Measurements from ENCODE around the gene DRICH1. TPM values are rescaled to one million over a fixed set of nuclear protein-coding genes. Genes with fewer than 3 reads are reported as not detected.

Gene DRICH1
- total RNA-seq, 1 experiment from 2014 or later, result 0.15 TPM

- POLR2A ChIA-PET (ENCODE audit: unreplicated experiment), result no interaction called here
- CTCF ChIA-PET, result no interaction called here
- Histone ChIP-seq H3F3A (ENCODE audit: low read length, unreplicated experiment) (no peaks in the 10 kb centered on the region), H3K4me2 (ENCODE audit: low read length) (no peak overlapping the region), H3K9me2 (replicated peaks; ENCODE audit: low read length) (no peaks in the 10 kb centered on the region), H3K79me2 (ENCODE audit: low read length) (no peaks in the 10 kb centered on the region), H3K4me1 (ENCODE audit: insufficient read depth, low read length) (peaks cover 8% of the 10 kb centered on the region; the same call in 1 of the 2 replicates), H3K36me3 (ENCODE audit: low read depth, low read length) (0 out of 2 replicates have a peak, but pooled peaks cover 2% of the 10 kb centered on the region), H3K9ac (ENCODE audit: low read length) (no peak overlapping the region), H3K9me3 (ENCODE audit: low read length) (no peaks in the 10 kb centered on the region), H4K20me1 (ENCODE audit: low read length) (no peaks in the 10 kb centered on the region), H3K27me3 (ENCODE audit: low read length) (no peaks in the 10 kb centered on the region), H2AFZ (ENCODE audit: low read length) (no peak overlapping the region), H3K4me3 (ENCODE audit: low read length) (no peak overlapping the region), H3K27ac (ENCODE audit: low read length) (no peak overlapping the region)
- BruUV-seq (replicated peaks), result no TSS peak
- ATAC-seq, result no peak
- no peak for TF ChIP-seq EZH2 (IDR thresholded peaks at IDR 0.05; ENCODE audit: low read length, unreplicated experiment)
- no peak for TF ChIP-seq EZH2phosphoT487 (IDR thresholded peaks at IDR 0.05; ENCODE audit: borderline replicate concordance, low read length)
- TF ChIP-seq CTCF (conservative IDR thresholded peaks at IDR 0.05; ENCODE audit: low read depth, low read length), result no peak
- no peak for DNase-seq
- intact Hi-C loops (cut with micrococcal nuclease), result no loop called here
Measured at GRCh38 chr22:23621082-23621780, 10.9 kb downstream of the DRICH1 start.

GRCh38 chr22:23613193-23613972 lies 18.7 kb downstream of the DRICH1 start:
- ChIA-PET CTCF (no interaction called here), POLR2A (ENCODE audit: unreplicated experiment) (no interaction called here)
- H3K79me2 ChIP-seq (ENCODE audit: low read length), result no peaks in the 10 kb centered on the region

More at GRCh38 chr22:23613193-23613972, 18.7 kb downstream of the DRICH1 start:
- no peaks in the 10 kb centered on the region for H4K20me1 ChIP-seq (ENCODE audit: low read length)
- no peaks in the 10 kb centered on the region for H3F3A ChIP-seq (ENCODE audit: low read length, unreplicated experiment)
- intact Hi-C loops (cut with micrococcal nuclease), result no loop called here
- H3K4me3 ChIP-seq (ENCODE audit: low read length), result no peak overlapping the region
- no peaks in the 10 kb centered on the region for H3K9me3 ChIP-seq (ENCODE audit: low read length)
- no peak for ATAC-seq
- no peak overlapping the region for H3K27ac ChIP-seq (ENCODE audit: low read length)
- H3K4me1 ChIP-seq (ENCODE audit: insufficient read depth, low read length), result no peaks in the 10 kb centered on the region
- no peaks in the 10 kb centered on the region for H3K9me2 ChIP-seq (replicated peaks; ENCODE audit: low read length)
- H3K4me2 ChIP-seq (ENCODE audit: low read length), result no peak overlapping the region
- no peak overlapping the region for H2AFZ ChIP-seq (ENCODE audit: low read length)
- no peaks in the 10 kb centered on the region for H3K27me3 ChIP-seq (ENCODE audit: low read length)
- no peak for TF ChIP-seq EZH2phosphoT487 (IDR thresholded peaks at IDR 0.05; ENCODE audit: borderline replicate concordance, low read length)
- no peak for TF ChIP-seq CTCF (conservative IDR thresholded peaks at IDR 0.05; ENCODE audit: low read depth, low read length)
- TF ChIP-seq EZH2 (IDR thresholded peaks at IDR 0.05; ENCODE audit: low read length, unreplicated experiment), result no peak
- no peak overlapping the region for H3K9ac ChIP-seq (ENCODE audit: low read length)
- H3K36me3 ChIP-seq (ENCODE audit: low read depth, low read length), result no peaks in the 10 kb centered on the region
- DNase-seq, result no peak
- no TSS peak for BruUV-seq (replicated peaks)

All from PC-3 (cell line).